NCI-H1694 (cell line): ENCODE results near the gene HPS5.

ENCODE experiments used
- DNase-seq: peaks from one replicate; lab custom pipeline; 2025; lab: John Stamatoyannopoulos, UW

The HPS5 gene

DNA sequence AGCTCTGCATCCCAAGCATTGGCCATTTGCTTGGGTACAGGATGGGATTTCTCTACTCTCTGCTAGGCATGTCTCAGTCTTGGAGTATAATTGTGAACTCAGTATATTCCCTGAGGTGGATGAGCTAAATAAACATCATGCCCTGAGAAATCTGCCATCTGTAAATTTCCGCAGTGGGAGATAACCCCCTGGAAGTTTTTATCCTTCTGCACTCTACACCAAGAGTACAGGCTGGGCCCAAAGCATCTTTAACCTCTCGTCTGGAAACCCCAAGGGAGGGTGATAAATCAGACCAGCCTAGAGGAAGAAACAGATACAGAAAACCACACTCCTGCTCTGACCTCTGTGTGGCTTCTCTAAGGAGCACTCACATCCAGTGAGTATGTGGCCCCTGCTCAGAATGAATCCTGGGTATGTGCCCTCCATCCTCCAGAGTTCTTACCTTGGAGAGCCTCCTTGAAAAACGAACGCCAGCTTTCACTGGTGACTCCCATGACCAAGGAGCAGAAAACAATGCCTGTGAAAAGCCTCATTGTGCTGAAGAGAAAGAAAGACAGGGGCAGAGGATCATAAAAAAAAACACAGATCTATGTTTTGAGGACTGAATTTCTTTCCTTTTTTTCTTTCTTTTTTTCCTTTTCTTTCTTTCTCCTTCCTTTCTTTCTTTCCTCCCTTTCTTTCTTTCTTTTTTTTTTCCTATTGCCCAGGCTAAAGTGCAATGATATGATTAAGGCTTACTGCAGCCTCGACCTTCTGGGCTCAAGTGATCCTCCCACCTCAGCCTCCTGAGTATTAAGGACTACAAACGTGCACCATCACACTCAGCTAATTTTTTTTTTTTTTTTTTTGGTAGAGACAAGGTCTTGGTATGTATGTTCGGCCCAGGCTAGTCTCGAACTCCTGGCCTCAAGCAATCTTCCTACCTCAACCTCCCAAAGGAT is 86.3 kb downstream of the HPS5 start:
- DNase-seq: no peak

DNA sequence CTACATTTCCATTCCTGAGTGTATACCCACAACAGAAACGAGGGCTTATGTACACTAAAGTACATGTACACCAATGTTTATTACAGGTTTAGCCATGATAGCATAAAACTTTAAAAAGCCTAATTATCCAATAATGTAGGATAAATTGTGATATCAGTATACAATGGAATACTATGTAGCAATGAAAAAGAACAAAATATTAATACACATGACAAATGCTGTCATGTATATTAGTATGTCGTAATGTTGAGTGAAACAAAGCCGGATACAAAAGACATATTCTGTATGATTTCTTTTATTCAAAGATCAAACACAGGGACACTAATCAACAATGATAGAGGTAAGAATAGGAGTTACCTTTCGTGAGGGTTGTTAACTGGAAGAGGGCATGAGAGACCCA is 88.0 kb downstream of the HPS5 start:
- DNase-seq: no peak

DNA sequence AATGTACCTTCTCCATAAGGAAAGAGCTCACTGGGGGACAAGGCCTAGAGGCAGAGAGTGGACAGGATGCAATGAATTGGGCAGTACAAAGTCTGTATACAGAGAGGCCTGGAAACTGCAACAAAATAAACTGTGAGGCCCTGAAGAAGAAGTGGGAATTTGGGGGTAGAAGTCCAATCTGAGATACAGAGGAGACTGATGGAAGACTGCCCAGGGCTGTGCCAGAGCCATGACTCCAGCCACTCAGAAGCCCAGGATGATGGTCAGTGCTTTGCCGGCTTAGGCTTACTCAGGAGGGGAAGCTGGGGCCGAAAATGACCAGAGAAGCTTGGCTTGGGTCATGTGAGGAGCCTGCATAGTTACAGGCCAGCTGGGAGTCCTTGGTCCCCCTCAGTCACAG is 91.1 kb downstream of the HPS5 start:
- DNase-seq: no peak

GRCh38 chr11:18229501-18229900 is 92.4 kb downstream of the HPS5 start:
- no peak for DNase-seq
